PC-3 (cell line): ENCODE data around the gene ZNF862.

ENCODE experiments used
- CTCF ChIP-seq: fragments of 300-600 bp; sonication (generic); conservative IDR thresholded peaks from 2 replicates; pipeline ENCODE4 v1.5.1; 2017; ENCODE audit warnings: antibody characterized with exemption, low read depth, mild to moderate bottlenecking, low read length
- EZH2phosphoT487 ChIP-seq: fragments of 300-600 bp; sonication (generic); IDR thresholded peaks from 2 replicates; pipeline ENCODE4 v1.6.1; 2018; ENCODE audit warnings: mild to moderate bottlenecking, antibody characterized with exemption, low read length, borderline replicate concordance

GRCh38 chr7:149838992-149839408 lies 825 bp downstream of the ZNF862 start:
- TF ChIP-seq CTCF (no peak), EZH2phosphoT487 (no peak)
